Glutamatergic neuron (in vitro differentiated cells): ENCODE measurements around the gene ARHGAP25. TPM values are rescaled to one million over a fixed set of nuclear protein-coding genes. Genes with fewer than 3 reads are reported as not detected.

Experiments
- DNase-seq: peaks from one replicate; pipeline ENCODE4 v3.0.0; 2022
- H3K27ac Mint-ChIP-seq: one replicate; pipeline ENCODE4 v1.8.0; 2020; ENCODE audit warnings: mild to moderate bottlenecking, mixed read lengths, inconsistent platforms; ENCODE audit not compliant: unreplicated experiment
- H3K27me3 Mint-ChIP-seq: one replicate; pipeline ENCODE4 v1.8.0; 2020; ENCODE audit warnings: mild to moderate bottlenecking, moderate library complexity, mixed read lengths, inconsistent platforms; ENCODE audit not compliant: unreplicated experiment
- H3K36me3 Mint-ChIP-seq: one replicate; pipeline ENCODE4 v1.8.0; 2020; ENCODE audit warnings: mild to moderate bottlenecking, mixed read lengths, inconsistent platforms; ENCODE audit not compliant: unreplicated experiment
- H3K4me1 Mint-ChIP-seq: one replicate; pipeline ENCODE4 v1.8.0; 2020; ENCODE audit warnings: mild to moderate bottlenecking, low read depth, mixed read lengths, inconsistent platforms; ENCODE audit not compliant: unreplicated experiment
- H3K4me3 Mint-ChIP-seq: one replicate; pipeline ENCODE4 v1.8.0; 2020; ENCODE audit warnings: mild to moderate bottlenecking, mixed read lengths, inconsistent platforms; ENCODE audit not compliant: unreplicated experiment
- H3K9me3 Mint-ChIP-seq: one replicate; pipeline ENCODE4 v1.8.0; 2020; ENCODE audit warnings: mild to moderate bottlenecking, moderate library complexity, mixed read lengths, inconsistent platforms; ENCODE audit not compliant: unreplicated experiment
- total RNA-seq: library from RNA; stranded (reverse); fragmentation: NEBNext Ultra II Directional; extraction: Animal tissue kit (Norgen Biotek cat#: 25700); gene quantifications from one replicate; pipeline ENCODE4 v1.2.1, GENCODE V29; 2021; ENCODE audit not compliant: unreplicated experiment
- TF ChIP-seq, protein P1 (sequence below): fragments of 200-600 bp; sonication (generic); IDR thresholded peaks from one replicate; pipeline ENCODE4 v1.5.0; 2021; ENCODE audit not compliant: partially characterized antibody, unreplicated experiment

ARHGAP25 gene
- total RNA-seq, 1 donor from 2014 or later: 1.4 TPM

DNA sequence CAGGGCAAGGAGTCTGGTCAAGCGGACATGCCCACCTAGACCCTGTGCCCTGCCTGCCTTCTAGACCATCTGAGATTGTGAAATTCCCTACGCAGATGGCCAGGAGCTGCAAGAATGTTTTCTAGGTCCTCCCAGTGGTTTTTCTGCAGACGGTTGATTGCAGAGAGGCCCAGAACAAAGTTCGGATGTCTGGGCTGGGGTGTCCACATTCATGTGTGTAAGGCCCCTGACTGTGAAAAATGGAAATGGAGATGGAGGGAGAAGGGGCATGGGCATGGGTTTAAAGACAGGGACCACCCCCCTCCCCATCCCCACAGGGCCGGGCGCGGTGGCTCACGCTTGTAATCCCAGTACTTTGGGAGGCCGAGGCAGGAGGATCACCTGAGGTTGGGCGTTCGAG lies 11.8 kb downstream of the ARHGAP25 start:
- DNase-seq: no peak
- H3K4me1 Mint-ChIP-seq: peaks cover 3% of the 10 kb centered on the region
- no peak overlapping the region for H3K27ac Mint-ChIP-seq
- peaks cover 3% of the 10 kb centered on the region for H3K27me3 Mint-ChIP-seq
- TF ChIP-seq, protein P1, sequence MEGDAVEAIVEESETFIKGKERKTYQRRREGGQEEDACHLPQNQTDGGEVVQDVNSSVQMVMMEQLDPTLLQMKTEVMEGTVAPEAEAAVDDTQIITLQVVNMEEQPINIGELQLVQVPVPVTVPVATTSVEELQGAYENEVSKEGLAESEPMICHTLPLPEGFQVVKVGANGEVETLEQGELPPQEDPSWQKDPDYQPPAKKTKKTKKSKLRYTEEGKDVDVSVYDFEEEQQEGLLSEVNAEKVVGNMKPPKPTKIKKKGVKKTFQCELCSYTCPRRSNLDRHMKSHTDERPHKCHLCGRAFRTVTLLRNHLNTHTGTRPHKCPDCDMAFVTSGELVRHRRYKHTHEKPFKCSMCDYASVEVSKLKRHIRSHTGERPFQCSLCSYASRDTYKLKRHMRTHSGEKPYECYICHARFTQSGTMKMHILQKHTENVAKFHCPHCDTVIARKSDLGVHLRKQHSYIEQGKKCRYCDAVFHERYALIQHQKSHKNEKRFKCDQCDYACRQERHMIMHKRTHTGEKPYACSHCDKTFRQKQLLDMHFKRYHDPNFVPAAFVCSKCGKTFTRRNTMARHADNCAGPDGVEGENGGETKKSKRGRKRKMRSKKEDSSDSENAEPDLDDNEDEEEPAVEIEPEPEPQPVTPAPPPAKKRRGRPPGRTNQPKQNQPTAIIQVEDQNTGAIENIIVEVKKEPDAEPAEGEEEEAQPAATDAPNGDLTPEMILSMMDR: no peak
- no peak overlapping the region for H3K4me3 Mint-ChIP-seq
- H3K9me3 Mint-ChIP-seq: no peaks in the 10 kb centered on the region
- H3K36me3 Mint-ChIP-seq: no peaks in the 10 kb centered on the region

DNA sequence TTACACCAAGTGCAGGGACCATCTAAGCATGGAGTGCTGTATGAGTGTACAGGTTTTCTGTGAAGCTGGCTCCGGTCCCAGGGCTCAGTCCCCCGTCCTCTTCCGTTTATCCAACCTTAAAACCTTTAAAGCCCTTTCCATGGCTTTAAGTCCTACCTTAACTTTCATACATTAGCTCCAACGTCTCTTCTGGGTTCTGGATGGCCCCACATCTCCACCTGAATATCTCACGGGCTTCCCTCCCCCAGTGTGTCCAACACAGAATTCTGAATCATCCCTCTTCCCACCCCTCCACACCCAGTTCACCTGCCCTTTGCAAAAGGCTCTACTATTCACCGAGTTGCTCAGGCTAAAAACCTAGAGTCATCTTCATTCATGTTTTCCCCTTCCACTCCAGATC lies 12.8 kb downstream of the ARHGAP25 start:
- TF ChIP-seq, protein P1: no peak
- no peaks in the 10 kb centered on the region for H3K9me3 Mint-ChIP-seq
- H3K27me3 Mint-ChIP-seq: peaks cover 3% of the 10 kb centered on the region
- DNase-seq: no peak
- no peak overlapping the region for H3K27ac Mint-ChIP-seq
- no peaks in the 10 kb centered on the region for H3K36me3 Mint-ChIP-seq
- peaks cover 3% of the 10 kb centered on the region for H3K4me1 Mint-ChIP-seq
- no peak overlapping the region for H3K4me3 Mint-ChIP-seq

DNA sequence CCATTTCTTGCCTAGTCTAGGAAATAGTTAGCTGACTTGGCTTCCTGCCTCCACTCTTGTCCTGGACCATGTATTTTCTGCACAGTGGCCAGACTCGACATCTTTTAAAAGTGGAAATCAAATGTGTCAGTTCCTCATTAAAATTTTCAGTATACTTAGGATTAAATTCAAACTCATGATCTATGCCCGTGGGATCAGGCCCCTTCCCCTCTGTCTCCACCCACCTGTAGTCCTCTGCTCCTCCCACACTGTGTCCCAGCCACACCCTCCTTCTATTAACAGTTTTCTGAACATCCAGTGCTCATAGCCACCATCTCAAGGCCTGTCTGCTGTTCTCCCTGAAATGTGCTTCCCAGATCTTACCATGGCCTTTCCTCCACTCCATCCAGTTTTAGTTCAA lies 13.3 kb downstream of the ARHGAP25 start:
- Mint-ChIP-seq H3K4me1 (peaks cover 3% of the 10 kb centered on the region), H3K27me3 (no peaks in the 10 kb centered on the region), H3K9me3 (no peaks in the 10 kb centered on the region), H3K36me3 (no peaks in the 10 kb centered on the region), H3K4me3 (no peak overlapping the region), H3K27ac (no peak overlapping the region)
- no peak for DNase-seq
- TF ChIP-seq, protein P1: no peak

DNA sequence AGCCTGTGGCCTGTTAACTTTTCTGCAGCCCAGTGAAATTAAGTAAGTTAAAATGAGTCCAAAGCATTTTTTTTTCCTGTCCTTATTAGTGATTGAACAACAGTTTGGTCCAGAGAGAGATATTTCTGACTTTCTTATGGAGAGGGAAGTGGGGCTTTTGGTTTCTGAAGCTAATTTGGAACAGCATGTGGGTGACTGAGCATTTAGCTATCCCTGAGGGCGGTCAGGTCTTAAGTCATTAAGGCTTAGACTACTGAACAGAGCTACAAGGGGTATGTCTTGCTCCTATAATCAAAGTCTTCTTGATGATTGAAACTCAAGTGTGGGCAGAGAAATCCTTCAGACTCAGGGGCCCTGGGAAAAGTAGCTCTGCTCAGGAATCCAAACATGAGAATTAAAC lies 14.0 kb downstream of the ARHGAP25 start:
- TF ChIP-seq, protein P1: no peak
- Mint-ChIP-seq H3K9me3 (no peaks in the 10 kb centered on the region), H3K4me1 (peaks cover 3% of the 10 kb centered on the region), H3K27ac (no peak overlapping the region), H3K4me3 (no peak overlapping the region), H3K27me3 (no peaks in the 10 kb centered on the region), H3K36me3 (no peaks in the 10 kb centered on the region)
- DNase-seq: no peak

GRCh38 chr2:68749345-68749744 lies 14.7 kb downstream of the ARHGAP25 start:
- Mint-ChIP-seq H3K36me3 (no peaks in the 10 kb centered on the region), H3K9me3 (no peaks in the 10 kb centered on the region), H3K4me1 (peaks cover under 1% of the 10 kb centered on the region), H3K4me3 (no peak overlapping the region), H3K27me3 (no peaks in the 10 kb centered on the region), H3K27ac (no peak overlapping the region)
- TF ChIP-seq, protein P1: no peak
- DNase-seq: no peak
